Skeletal muscle satellite cell (primary cell): ENCODE results near the gene SLC38A5.
A peak's percentile ranks its signal among the peaks of the same experiment; 100 is the strongest.

Source experiments
- H3K27me3 ChIP-seq: 2 replicates; pipeline ENCODE4 v1.7.0; 2013; ENCODE audit warnings: low read length; ENCODE audit not compliant: control insufficient read depth, insufficient read depth
- H3K36me3 ChIP-seq: 2 replicates; pipeline ENCODE4 v1.7.0; 2013; ENCODE audit warnings: mild to moderate bottlenecking, control low read depth, low read length; ENCODE audit not compliant: insufficient read depth
- H3K4me1 ChIP-seq: 2 replicates; pipeline ENCODE4 v1.7.0; 2013; ENCODE audit warnings: low read length; ENCODE audit not compliant: control insufficient read depth, insufficient read depth
- H3K4me2 ChIP-seq: 2 replicates; pipeline ENCODE4 v1.7.0; 2013; ENCODE audit warnings: mild to moderate bottlenecking, low read length
- H3K4me3 ChIP-seq: 2 replicates; pipeline ENCODE4 v1.7.0; 2013; ENCODE audit warnings: low read length
- H3K9ac ChIP-seq: 2 replicates; pipeline ENCODE4 v1.7.0; 2013; ENCODE audit warnings: mild to moderate bottlenecking, low read depth, low read length, moderate library complexity
- H3K9me3 ChIP-seq: replicated peaks from 2 replicates; pipeline ENCODE4 v1.7.0; 2013; ENCODE audit warnings: mild to moderate bottlenecking, control low read depth, low read length

The SLC38A5 gene

DNA sequence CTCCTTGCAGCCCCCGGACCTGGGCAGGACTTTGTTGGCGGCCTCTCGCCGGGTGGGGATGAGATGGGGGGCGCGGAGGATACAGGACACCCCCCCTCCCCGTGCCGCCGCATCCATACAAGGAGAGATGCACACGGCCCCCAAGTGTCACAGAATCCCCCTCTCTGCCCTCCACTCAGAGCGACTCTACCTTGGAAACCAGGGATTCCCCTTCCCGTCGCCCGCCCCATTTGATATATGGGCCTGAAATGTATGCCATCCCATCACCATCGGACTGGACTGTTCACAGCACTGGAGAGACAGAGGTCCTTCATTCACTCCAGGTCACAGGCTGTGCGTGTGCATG lies 39.2 kb upstream of the SLC38A5 start:
- H3K9me3 ChIP-seq = no peaks in the 10 kb centered on the region
- peak overlapping the region; percentile 92 for H3K9ac ChIP-seq
- H3K4me1 ChIP-seq = peaks cover 12% of the 10 kb centered on the region
- peak overlapping the region; percentile 87 for H3K4me3 ChIP-seq
- H3K27me3 ChIP-seq = no peaks in the 10 kb centered on the region
- H3K4me2 ChIP-seq = peak overlapping the region; percentile 86
- peaks cover 1% of the 10 kb centered on the region for H3K36me3 ChIP-seq

- peak within 1 kb of the TSS; percentile 86 for H3K4me2 ChIP-seq
- H3K4me3 ChIP-seq = peak within 1 kb of the TSS; percentile 87
- no peaks in the 10 kb centered on the region for H3K27me3 ChIP-seq
- peaks cover 12% of the 10 kb centered on the region for H3K4me1 ChIP-seq
- no peaks in the 10 kb centered on the region for H3K36me3 ChIP-seq
- H3K9ac ChIP-seq = peak within 1 kb of the TSS; percentile 92
- no peaks in the 10 kb centered on the region for H3K9me3 ChIP-seq
Observed at GRCh38 chrX:48508400-48509244, 38.6 kb upstream of the SLC38A5 start, which contains the start of gene PORCN. TSS of gene PORCN (plus strand) at chrX:48508992. CDS start at chrX:48509821, 829 bp downstream.

DNA sequence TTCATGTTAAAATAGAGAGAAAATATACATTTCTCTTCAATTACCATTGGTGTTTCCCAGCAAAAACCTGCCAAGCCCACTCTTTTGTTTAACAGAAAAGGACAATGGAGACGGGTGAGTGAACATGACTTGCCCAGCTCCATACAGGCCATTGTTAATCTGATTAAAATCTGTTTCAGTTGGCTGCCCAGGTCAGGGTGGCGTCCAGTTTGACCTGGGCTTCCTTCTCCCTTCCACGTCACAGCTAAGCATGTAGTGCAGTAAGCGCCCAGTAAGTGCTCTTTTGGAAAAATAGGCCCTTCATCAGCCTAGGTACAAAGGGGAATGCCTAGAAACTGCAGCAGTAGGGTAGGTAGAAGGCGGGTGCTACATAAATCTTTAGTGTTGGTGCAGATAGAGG lies 37.2 kb upstream of the SLC38A5 start:
- no peaks in the 10 kb centered on the region for H3K36me3 ChIP-seq
- no peaks in the 10 kb centered on the region for H3K9me3 ChIP-seq
- no peaks in the 10 kb centered on the region for H3K27me3 ChIP-seq
- no peak overlapping the region for H3K4me2 ChIP-seq
- peaks cover 12% of the 10 kb centered on the region for H3K4me1 ChIP-seq
- H3K9ac ChIP-seq = no peak overlapping the region
- H3K4me3 ChIP-seq = no peak overlapping the region

DNA sequence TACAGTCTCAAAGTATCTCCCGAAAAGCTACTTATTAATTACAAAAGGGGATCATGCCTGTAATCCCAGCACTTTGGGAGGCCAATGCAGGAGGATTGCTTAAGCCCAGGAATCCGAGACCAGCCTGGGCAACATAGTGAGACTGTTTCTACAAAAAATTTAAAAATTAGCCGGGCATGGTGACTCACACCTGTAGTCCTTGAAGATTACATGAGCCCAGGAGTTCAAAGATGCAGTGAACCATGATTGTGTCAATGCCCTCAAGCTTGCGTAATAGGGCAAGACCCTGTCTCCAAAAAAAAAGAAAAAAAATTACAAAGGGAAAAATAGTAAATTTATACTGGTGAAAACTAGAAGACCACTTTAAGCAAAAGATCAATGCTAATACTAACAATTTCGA lies 35.4 kb upstream of the SLC38A5 start:
- Histone ChIP-seq H3K27me3 (no peaks in the 10 kb centered on the region), H3K4me2 (no peak overlapping the region), H3K36me3 (no peaks in the 10 kb centered on the region), H3K9ac (no peak overlapping the region), H3K4me3 (no peak overlapping the region), H3K4me1 (peaks cover 12% of the 10 kb centered on the region), H3K9me3 (no peaks in the 10 kb centered on the region)

GRCh38 chrX:48504261-48504660 lies 34.2 kb upstream of the SLC38A5 start:
- Histone ChIP-seq H3K9me3 (no peaks in the 10 kb centered on the region), H3K4me2 (no peak overlapping the region), H3K9ac (no peak overlapping the region), H3K27me3 (no peaks in the 10 kb centered on the region), H3K4me3 (no peak overlapping the region), H3K4me1 (peaks cover under 1% of the 10 kb centered on the region), H3K36me3 (no peaks in the 10 kb centered on the region)

DNA sequence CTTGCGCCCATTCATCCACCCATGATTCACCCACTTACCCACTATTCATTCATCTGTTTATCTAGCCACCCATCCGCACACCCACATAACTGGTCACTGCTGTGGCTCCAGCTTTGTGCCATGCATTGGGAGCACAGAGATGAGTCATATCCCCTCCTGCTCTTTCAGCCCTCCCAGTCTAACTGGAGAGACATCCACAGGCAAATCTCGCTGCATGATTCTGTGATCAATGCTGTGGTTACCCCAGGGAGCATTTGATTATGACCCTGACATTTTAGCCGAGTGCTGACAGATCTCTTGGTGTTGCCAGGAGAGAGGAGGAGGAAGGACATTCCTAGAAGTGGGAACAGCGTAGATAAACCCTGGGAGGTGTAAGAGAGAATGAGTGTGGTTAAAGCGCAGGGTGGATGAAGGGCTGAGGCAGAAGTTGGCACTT lies 28.3 kb upstream of the SLC38A5 start:
- Histone ChIP-seq H3K4me1 (peaks cover 28% of the 10 kb centered on the region), H3K36me3 (no peaks in the 10 kb centered on the region), H3K4me3 (peak overlapping the region; percentile 33), H3K9ac (peak overlapping the region; percentile 32), H3K9me3 (no peaks in the 10 kb centered on the region), H3K4me2 (peak overlapping the region; percentile 53), H3K27me3 (no peaks in the 10 kb centered on the region)

GRCh38 chrX:48497871-48498270 lies 27.8 kb upstream of the SLC38A5 start:
- Histone ChIP-seq H3K36me3 (no peaks in the 10 kb centered on the region), H3K4me3 (no peak overlapping the region), H3K4me2 (peak overlapping the region; percentile 53), H3K9ac (peak overlapping the region; percentile 1), H3K9me3 (no peaks in the 10 kb centered on the region), H3K27me3 (no peaks in the 10 kb centered on the region), H3K4me1 (peaks cover 33% of the 10 kb centered on the region)

DNA sequence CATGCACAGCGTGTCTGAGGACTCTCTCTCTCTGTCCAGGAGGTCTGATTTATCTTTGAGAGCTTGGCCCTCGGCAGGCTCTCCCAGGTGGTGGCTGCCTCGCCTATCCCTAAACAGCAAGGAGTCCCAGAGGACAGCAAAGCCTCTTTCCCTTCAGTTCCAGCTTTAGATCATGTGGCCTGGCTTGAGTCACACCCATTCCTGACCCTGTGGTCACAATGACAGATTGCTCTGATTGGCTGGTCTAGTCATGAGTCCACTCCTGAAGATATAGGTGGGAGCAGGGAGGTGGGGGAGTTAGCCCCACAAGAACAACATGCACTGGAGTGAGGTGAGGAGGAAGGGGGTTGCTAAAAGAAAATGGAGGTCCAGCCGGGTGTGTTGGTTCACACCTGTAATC lies 26.6 kb upstream of the SLC38A5 start:
- Histone ChIP-seq H3K27me3 (no peaks in the 10 kb centered on the region), H3K9ac (no peak overlapping the region), H3K9me3 (no peaks in the 10 kb centered on the region), H3K36me3 (no peaks in the 10 kb centered on the region), H3K4me2 (no peak overlapping the region), H3K4me1 (peaks cover 45% of the 10 kb centered on the region), H3K4me3 (no peak overlapping the region)

GRCh38 chrX:48493890-48494364 lies 23.9 kb upstream of the SLC38A5 start:
- Histone ChIP-seq H3K4me3 (no peak overlapping the region), H3K9ac (no peak overlapping the region), H3K36me3 (no peaks in the 10 kb centered on the region)

GRCh38 chrX:48492293-48492910 lies 22.3 kb upstream of the SLC38A5 start:
- Histone ChIP-seq H3K36me3 (no peaks in the 10 kb centered on the region), H3K4me2 (peak overlapping the region; percentile 58), H3K9me3 (no peaks in the 10 kb centered on the region), H3K4me1 (peaks cover 51% of the 10 kb centered on the region), H3K9ac (peak overlapping the region; percentile 56), H3K27me3 (no peaks in the 10 kb centered on the region), H3K4me3 (no peak overlapping the region)

More at GRCh38 chrX:48493890-48494364, 23.9 kb upstream of the SLC38A5 start:
- Histone ChIP-seq H3K4me1 (peaks cover 56% of the 10 kb centered on the region), H3K4me2 (peak overlapping the region; percentile 43), H3K27me3 (no peaks in the 10 kb centered on the region), H3K9me3 (no peaks in the 10 kb centered on the region)

DNA sequence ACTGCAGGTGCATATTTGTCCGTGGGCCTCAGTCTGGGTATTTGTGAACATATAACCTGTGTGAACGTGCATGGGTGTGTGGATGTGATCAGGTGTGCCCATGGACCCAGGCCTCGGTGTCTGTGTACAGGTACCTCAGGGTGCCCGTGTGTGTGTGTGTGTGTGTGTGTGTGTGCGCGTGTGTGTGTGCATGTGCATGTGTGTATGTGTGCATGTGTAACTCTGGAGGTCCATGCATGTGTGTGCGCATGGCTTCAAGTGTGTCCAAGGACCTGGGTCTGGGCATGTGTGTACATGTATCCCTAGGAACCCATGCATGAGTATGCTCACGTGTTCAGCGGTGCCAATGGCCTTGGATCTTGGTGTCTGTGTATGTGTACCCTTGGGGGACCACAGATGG lies 21.7 kb upstream of the SLC38A5 start:
- Histone ChIP-seq H3K4me3 (no peak overlapping the region), H3K9me3 (no peaks in the 10 kb centered on the region), H3K27me3 (no peaks in the 10 kb centered on the region), H3K4me1 (peaks cover 53% of the 10 kb centered on the region), H3K36me3 (peaks cover 4% of the 10 kb centered on the region), H3K9ac (peak overlapping the region; percentile 41), H3K4me2 (peak overlapping the region; percentile 58)
